HepG2 (cell line): ENCODE measurements around the gene RMI1. TPM values are rescaled to one million over a fixed set of nuclear protein-coding genes. Genes with fewer than 3 reads are reported as not detected.
A peak's percentile ranks its signal among the peaks of the same experiment; 100 is the strongest.

Experiments used
- BRD4 ChIP-seq: sonication (generic); formaldehyde crosslinking; IDR thresholded peaks from 2 replicates; pipeline ENCODE4 v1.4.0; 2020; ENCODE audit warnings: missing genetic modification reagents
- KDM3A ChIP-seq: IDR thresholded peaks from 2 replicates; pipeline ENCODE4 v1.6.1; 2018; ENCODE audit warnings: low read depth, missing compliant biosample characterization
- MIER3 ChIP-seq: IDR thresholded peaks from 2 replicates; pipeline ENCODE4 v1.6.1; 2016; ENCODE audit warnings: missing compliant biosample characterization, borderline replicate concordance
- MZF1 ChIP-seq: sonication (generic); formaldehyde crosslinking; IDR thresholded peaks from 2 replicates; pipeline ENCODE4 v1.8.1; 2023; ENCODE audit warnings: mild to moderate bottlenecking, missing genetic modification reagents, borderline replicate concordance
- NFE2L1 ChIP-seq: sonication (generic); formaldehyde crosslinking; IDR thresholded peaks from 2 replicates; pipeline ENCODE4 v1.4.0; 2020; ENCODE audit warnings: missing genetic modification reagents, mild to moderate bottlenecking, borderline replicate concordance
- RNF2 ChIP-seq: fragments of 450-650 bp; conservative IDR thresholded peaks from 2 replicates; pipeline ENCODE4 v1.6.1; 2016; ENCODE audit warnings: low read depth
- SAP130 ChIP-seq: IDR thresholded peaks from 2 replicates; pipeline ENCODE4 v1.6.1; 2016; ENCODE audit warnings: low read depth
- SP140L ChIP-seq: sonication (generic); formaldehyde crosslinking; IDR thresholded peaks from 2 replicates; pipeline ENCODE4 v1.4.0; 2020; ENCODE audit warnings: missing genetic modification reagents, borderline replicate concordance
- TOPORS ChIP-seq: sonication (generic); formaldehyde crosslinking; IDR thresholded peaks from 2 replicates; pipeline ENCODE4 v1.8.0; 2023; ENCODE audit warnings: mild to moderate bottlenecking, missing genetic modification reagents
- ZC3H4 ChIP-seq: sonication (generic); formaldehyde crosslinking; IDR thresholded peaks from 2 replicates; pipeline ENCODE4 v1.4.0; 2020; ENCODE audit warnings: missing genetic modification reagents, borderline replicate concordance
- ZMYM4 ChIP-seq: sonication (generic); formaldehyde crosslinking; IDR thresholded peaks from 2 replicates; pipeline ENCODE4 v1.8.1; 2023; ENCODE audit warnings: mild to moderate bottlenecking, missing genetic modification reagents
- ZNF441 ChIP-seq: sonication (generic); formaldehyde crosslinking; IDR thresholded peaks from 2 replicates; pipeline ENCODE4 v1.7.0; 2021; ENCODE audit warnings: missing genetic modification reagents, borderline replicate concordance
- ZSCAN22 ChIP-seq: sonication (generic); formaldehyde crosslinking; IDR thresholded peaks from 2 replicates; pipeline ENCODE4 v1.4.0; 2020; ENCODE audit warnings: mild to moderate bottlenecking, missing genetic modification reagents
- polyA plus RNA-seq, 8 experiments: library from polyadenylated mRNA; depleted of rRNA in 3 of 8; stranded (reverse) in 7 of 8; unstranded in 1 of 8; fragments of >200 nt; fragmentation: Illumina TruSeq in 4 of 8; extraction: Trizol in 4 of 8; gene quantifications; 2 replicates each; pipeline versions ENCODE4 v1.2.1 to v1.2.3, GENCODE V29; 2011 to 2016; ENCODE audit warnings: low read depth in 4 of 8, missing spikeins in 1 of 8, mixed read lengths in 1 of 8; ENCODE audit not compliant: insufficient read depth in 1 of 8
- total RNA-seq, 5 experiments: library from RNA; depleted of rRNA; stranded (reverse); fragments of >200 nt; fragmentation: Illumina TruSeq; extraction: Trizol; gene quantifications; 2 replicates each; pipeline ENCODE4 v1.2.3, GENCODE V29; 2016; ENCODE audit warnings: low read depth in 1 of 5
- TF ChIP-seq, protein P1 (sequence below), 2 experiments: fragments of 450-650 bp in 1 of 2; sonication (generic) in 1 of 2; formaldehyde crosslinking in 1 of 2; IDR thresholded peaks; 2 replicates each; pipeline versions ENCODE4 v1.6.1 to v1.8.0; 2016 to 2022; ENCODE audit warnings: antibody characterized with exemption in 1 of 2, mild to moderate bottlenecking in 1 of 2, missing genetic modification reagents in 1 of 2
- TF ChIP-seq, protein P2 (sequence below): IDR thresholded peaks from 2 replicates; pipeline ENCODE4 v1.6.1; 2012; ENCODE audit warnings: inconsistent platforms
- TF ChIP-seq, protein P3 (sequence below): sonication (generic); formaldehyde crosslinking; IDR thresholded peaks from 2 replicates; pipeline ENCODE4 v1.4.0; 2020; ENCODE audit warnings: missing genetic modification reagents, borderline replicate concordance

RMI1 gene
- total and polyA plus RNA-seq, 2 of the 13 experiments (the other 11 are each of a cell fraction or from before 2014, with no cell fraction given) = 0.54 to 3.7 TPM

DNA sequence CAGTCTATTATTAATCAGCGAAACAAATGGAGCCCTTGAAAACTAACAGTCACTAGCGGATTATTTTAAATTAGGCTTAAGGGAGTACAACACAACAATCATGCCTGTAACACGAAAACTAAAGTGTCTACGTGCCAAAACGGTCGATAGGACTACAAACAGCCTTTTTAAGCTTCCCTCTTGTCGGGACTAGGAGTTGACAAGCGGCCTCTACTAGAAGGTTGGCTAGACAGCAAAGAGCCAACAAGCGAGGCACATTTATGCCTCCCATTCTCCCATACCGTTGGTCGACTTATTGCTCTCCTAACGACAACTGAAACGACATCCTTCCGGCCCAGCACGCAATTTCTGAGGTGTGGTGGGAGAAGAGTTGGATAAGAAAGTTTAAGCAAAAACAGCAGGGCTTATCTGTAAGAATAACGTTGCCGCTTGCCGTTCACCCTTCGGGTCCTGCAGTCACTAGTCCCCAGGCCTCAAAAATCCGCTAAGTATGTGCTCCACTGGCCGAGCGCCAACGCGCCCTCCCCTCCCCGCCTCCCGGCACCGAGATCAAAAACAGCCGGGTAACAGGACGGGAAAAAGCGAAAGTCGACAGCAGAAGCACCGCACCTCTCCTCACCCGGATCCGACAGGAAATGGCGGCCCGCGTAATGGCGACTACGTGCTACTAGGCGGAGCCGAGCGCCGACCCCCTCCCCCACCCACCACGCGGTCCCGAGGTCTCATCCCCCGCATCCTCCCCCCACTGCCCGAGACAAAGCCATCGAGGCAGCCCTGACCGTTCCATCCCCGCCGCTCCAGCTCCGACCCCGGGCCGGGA, 1.4 kb upstream of the RMI1 start (continued):
- TF ChIP-seq, protein P1, sequence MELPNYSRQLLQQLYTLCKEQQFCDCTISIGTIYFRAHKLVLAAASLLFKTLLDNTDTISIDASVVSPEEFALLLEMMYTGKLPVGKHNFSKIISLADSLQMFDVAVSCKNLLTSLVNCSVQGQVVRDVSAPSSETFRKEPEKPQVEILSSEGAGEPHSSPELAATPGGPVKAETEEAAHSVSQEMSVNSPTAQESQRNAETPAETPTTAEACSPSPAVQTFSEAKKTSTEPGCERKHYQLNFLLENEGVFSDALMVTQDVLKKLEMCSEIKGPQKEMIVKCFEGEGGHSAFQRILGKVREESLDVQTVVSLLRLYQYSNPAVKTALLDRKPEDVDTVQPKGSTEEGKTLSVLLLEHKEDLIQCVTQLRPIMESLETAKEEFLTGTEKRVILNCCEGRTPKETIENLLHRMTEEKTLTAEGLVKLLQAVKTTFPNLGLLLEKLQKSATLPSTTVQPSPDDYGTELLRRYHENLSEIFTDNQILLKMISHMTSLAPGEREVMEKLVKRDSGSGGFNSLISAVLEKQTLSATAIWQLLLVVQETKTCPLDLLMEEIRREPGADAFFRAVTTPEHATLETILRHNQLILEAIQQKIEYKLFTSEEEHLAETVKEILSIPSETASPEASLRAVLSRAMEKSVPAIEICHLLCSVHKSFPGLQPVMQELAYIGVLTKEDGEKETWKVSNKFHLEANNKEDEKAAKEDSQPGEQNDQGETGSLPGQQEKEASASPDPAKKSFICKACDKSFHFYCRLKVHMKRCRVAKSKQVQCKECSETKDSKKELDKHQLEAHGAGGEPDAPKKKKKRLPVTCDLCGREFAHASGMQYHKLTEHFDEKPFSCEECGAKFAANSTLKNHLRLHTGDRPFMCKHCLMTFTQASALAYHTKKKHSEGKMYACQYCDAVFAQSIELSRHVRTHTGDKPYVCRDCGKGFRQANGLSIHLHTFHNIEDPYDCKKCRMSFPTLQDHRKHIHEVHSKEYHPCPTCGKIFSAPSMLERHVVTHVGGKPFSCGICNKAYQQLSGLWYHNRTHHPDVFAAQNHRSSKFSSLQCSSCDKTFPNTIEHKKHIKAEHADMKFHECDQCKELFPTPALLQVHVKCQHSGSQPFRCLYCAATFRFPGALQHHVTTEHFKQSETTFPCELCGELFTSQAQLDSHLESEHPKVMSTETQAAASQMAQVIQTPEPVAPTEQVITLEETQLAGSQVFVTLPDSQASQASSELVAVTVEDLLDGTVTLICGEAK (IDR thresholded peaks at IDR 0.05) = no peak
- TF ChIP-seq, protein P1 (CRISPR knock-in tag; IDR thresholded peaks at IDR 0.05) = no peak
- TF ChIP-seq BRD4 (CRISPR knock-in tag) (no peak), KDM3A (CRISPR knock-in tag) (no peak), ZC3H4 (CRISPR knock-in tag) (no peak), MZF1 (CRISPR knock-in tag) (no peak), MIER3 (no peak), ZMYM4 (CRISPR knock-in tag) (no peak), NFE2L1 (CRISPR knock-in tag) (no peak), ZSCAN22 (CRISPR knock-in tag) (no peak), ZNF441 (peak; percentile 23; the same call in 1 of the 2 replicates), SP140L (CRISPR knock-in tag) (no peak), SAP130 (CRISPR knock-in tag) (peak; percentile 72), TOPORS (CRISPR knock-in tag) (no peak), RNF2 (no peak)
- TF ChIP-seq, protein P2, sequence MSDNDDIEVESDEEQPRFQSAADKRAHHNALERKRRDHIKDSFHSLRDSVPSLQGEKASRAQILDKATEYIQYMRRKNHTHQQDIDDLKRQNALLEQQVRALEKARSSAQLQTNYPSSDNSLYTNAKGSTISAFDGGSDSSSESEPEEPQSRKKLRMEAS = peak; percentile 92
- TF ChIP-seq, protein P3, sequence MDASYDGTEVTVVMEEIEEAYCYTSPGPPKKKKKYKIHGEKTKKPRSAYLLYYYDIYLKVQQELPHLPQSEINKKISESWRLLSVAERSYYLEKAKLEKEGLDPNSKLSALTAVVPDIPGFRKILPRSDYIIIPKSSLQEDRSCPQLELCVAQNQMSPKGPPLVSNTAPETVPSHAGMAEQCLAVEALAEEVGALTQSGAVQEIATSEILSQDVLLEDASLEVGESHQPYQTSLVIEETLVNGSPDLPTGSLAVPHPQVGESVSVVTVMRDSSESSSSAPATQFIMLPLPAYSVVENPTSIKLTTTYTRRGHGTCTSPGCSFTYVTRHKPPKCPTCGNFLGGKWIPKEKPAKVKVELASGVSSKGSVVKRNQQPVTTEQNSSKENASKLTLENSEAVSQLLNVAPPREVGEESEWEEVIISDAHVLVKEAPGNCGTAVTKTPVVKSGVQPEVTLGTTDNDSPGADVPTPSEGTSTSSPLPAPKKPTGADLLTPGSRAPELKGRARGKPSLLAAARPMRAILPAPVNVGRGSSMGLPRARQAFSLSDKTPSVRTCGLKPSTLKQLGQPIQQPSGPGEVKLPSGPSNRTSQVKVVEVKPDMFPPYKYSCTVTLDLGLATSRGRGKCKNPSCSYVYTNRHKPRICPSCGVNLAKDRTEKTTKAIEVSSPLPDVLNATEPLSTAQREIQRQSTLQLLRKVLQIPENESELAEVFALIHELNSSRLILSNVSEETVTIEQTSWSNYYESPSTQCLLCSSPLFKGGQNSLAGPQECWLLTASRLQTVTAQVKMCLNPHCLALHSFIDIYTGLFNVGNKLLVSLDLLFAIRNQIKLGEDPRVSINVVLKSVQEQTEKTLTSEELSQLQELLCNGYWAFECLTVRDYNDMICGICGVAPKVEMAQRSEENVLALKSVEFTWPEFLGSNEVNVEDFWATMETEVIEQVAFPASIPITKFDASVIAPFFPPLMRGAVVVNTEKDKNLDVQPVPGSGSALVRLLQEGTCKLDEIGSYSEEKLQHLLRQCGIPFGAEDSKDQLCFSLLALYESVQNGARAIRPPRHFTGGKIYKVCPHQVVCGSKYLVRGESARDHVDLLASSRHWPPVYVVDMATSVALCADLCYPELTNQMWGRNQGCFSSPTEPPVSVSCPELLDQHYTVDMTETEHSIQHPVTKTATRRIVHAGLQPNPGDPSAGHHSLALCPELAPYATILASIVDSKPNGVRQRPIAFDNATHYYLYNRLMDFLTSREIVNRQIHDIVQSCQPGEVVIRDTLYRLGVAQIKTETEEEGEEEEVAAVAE (CRISPR knock-in tag) = no peak
